Ovary (tissue), 3 donors: ENCODE results near the gene MCUR1.

Experiments used
- CTCF ChIP-seq, 3 donors: fragments of 450-650 bp in 2 of 3; fragments of 200-600 bp in 1 of 3; IDR thresholded peaks; one replicate each; pipeline versions ENCODE4 v1.5.1 to v1.8.0; 2016 to 2022; ENCODE audit warnings: antibody characterized with exemption in 3 of 3, mild to moderate bottlenecking in 1 of 3
- EP300 ChIP-seq: sonication (generic); formaldehyde crosslinking; IDR thresholded peaks from one replicate; pipeline ENCODE4 v1.6.1; 2017; ENCODE audit warnings: antibody characterized with exemption
- POLR2A ChIP-seq: fragments of 450-650 bp; IDR thresholded peaks from one replicate; pipeline ENCODE4 v1.6.1; 2017; ENCODE audit warnings: antibody characterized with exemption, mild to moderate bottlenecking, moderate library complexity
- donor health status: DM: no; HTN: no; CAD: no.

- TF ChIP-seq CTCF (IDR thresholded peaks at IDR 0.05) (no peak), EP300 (no peak), POLR2A (no peak)
Observed at GRCh38 chr6:13763740-13764381, 50.5 kb downstream of the MCUR1 start.
